Caco-2 (cell line): ENCODE data around the gene ZMYND19. TPM values are rescaled to one million over a fixed set of nuclear protein-coding genes. Genes with fewer than 3 reads are reported as not detected.
"Not testable (repeated sequence)": the region's sequence is repeated elsewhere in the genome, so short reads cannot be mapped to it uniquely, and the experiment has no call there.

Source experiments
- BruUV-seq: library from RNA; stranded (reverse); fragments of 400-500 nt; replicated peaks from 2 replicates; lab custom pipeline; 2021; lab: Mats Ljungman, UMichigan
- CTCF ChIA-PET: fragments of 300-600 bp; sonication (Branson Sonifier 250); formaldehyde crosslinking; loops from one replicate; lab custom pipeline; 2022; ENCODE audit warnings: antibody characterized with exemption; lab: Charles Lee
- POLR2A ChIA-PET: fragments of 300-600 bp; sonication (Branson Sonifier 250); formaldehyde crosslinking; loops from one replicate; lab custom pipeline; 2022; ENCODE audit warnings: antibody characterized with exemption; lab: Charles Lee
- DNase-seq, 2 experiments: peaks; one replicate each; pipeline versions ENCODE4 v3.0.0 to v3.0.0-alpha.2; 2020 to 2022
- H3K27me3 ChIP-seq: replicated peaks from 2 replicates; pipeline ENCODE4 v1.6.0; 2011; ENCODE audit warnings: low read length; ENCODE audit not compliant: control insufficient read depth, insufficient read depth
- H3K36me3 ChIP-seq: 2 replicates; pipeline ENCODE4 v1.5.1; 2011; ENCODE audit warnings: low read length; ENCODE audit not compliant: control insufficient read depth, insufficient read depth
- H3K4me1 ChIP-seq: fragments of 250-450 bp; sonication (Bioruptor Pico); 2 replicates; pipeline ENCODE4 v1.5.1; 2020; ENCODE audit warnings: mild to moderate bottlenecking
- H3K4me3 ChIP-seq: 2 replicates; pipeline ENCODE4 v1.5.1; 2011; ENCODE audit warnings: low read depth, mild to moderate bottlenecking, control low read depth, low read length
- H3K9me3 ChIP-seq: fragments of 250-450 bp; sonication (Bioruptor Pico); 2 replicates; pipeline ENCODE4 v1.5.1; 2020; ENCODE audit warnings: mild to moderate bottlenecking, moderate library complexity
- H3K27ac Mint-ChIP-seq: one replicate; pipeline ENCODE4 v1.8.0; 2022; ENCODE audit warnings: mixed read lengths; ENCODE audit not compliant: unreplicated experiment
- H3K27me3 Mint-ChIP-seq: one replicate; pipeline ENCODE4 v1.8.0; 2022; ENCODE audit warnings: mixed read lengths; ENCODE audit not compliant: insufficient read depth, unreplicated experiment
- H3K36me3 Mint-ChIP-seq: one replicate; pipeline ENCODE4 v1.8.0; 2022; ENCODE audit warnings: mild to moderate bottlenecking, mixed read lengths; ENCODE audit not compliant: insufficient read depth, unreplicated experiment
- H3K4me1 Mint-ChIP-seq: one replicate; pipeline ENCODE4 v1.8.0; 2022; ENCODE audit warnings: low read depth, mixed read lengths; ENCODE audit not compliant: unreplicated experiment
- H3K4me3 Mint-ChIP-seq: one replicate; pipeline ENCODE4 v1.8.0; 2022; ENCODE audit warnings: mild to moderate bottlenecking, moderate library complexity, mixed read lengths; ENCODE audit not compliant: unreplicated experiment
- H3K9me3 Mint-ChIP-seq: one replicate; pipeline ENCODE4 v1.8.0; 2022; ENCODE audit warnings: mixed read lengths; ENCODE audit not compliant: unreplicated experiment
- CTCF ChIP-seq, 2 experiments: fragments of 200-600 bp in 1 of 2; IDR thresholded peaks; 1 replicate in 1 of 2; 2 replicates in 1 of 2; pipeline versions ENCODE4 v1.5.1 to v1.8.0; 2011 to 2022; ENCODE audit warnings: antibody characterized with exemption in 1 of 2, control low read depth in 1 of 2, inconsistent platforms in 1 of 2, low read depth in 1 of 2, low read length in 1 of 2, mild to moderate bottlenecking in 1 of 2, moderate library complexity in 1 of 2; ENCODE audit not compliant: insufficient read depth in 1 of 2, severe bottlenecking in 1 of 2, unreplicated experiment in 1 of 2
- intact Hi-C: fragments of 100-400 bp; cut with micrococcal nuclease; formaldehyde crosslinking; loops from one replicate; pipeline ENCODE4 v1.10.0; 2022; ENCODE audit not compliant: unreplicated experiment
- total RNA-seq: library from RNA; stranded (reverse); gene quantifications from 2 replicates; pipeline ENCODE4 v1.2.3, GENCODE V29; 2022

The ZMYND19 gene
- total RNA-seq, 1 experiment from 2014 or later: 66.3 TPM

GRCh38 chr9:137535120-137535428, 55.2 kb downstream of the ZMYND19 start:
- Histone ChIP-seq H3K27me3 (no peaks in the 10 kb centered on the region), H3K9me3 (no peaks in the 10 kb centered on the region), H3K4me1 (peaks cover 7% of the 10 kb centered on the region; the same call in 1 of the 2 replicates), H3K4me3 (no peak overlapping the region), H3K36me3 (no peaks in the 10 kb centered on the region)
- no peak for DNase-seq
- BruUV-seq: no TSS peak
- Mint-ChIP-seq H3K4me3 (no peak overlapping the region), H3K27me3 (no peaks in the 10 kb centered on the region), H3K36me3 (peaks cover 12% of the 10 kb centered on the region), H3K27ac (peak overlapping the region; percentile 45), H3K4me1 (peaks cover 7% of the 10 kb centered on the region), H3K9me3 (no peaks in the 10 kb centered on the region)
- intact Hi-C loops: loop anchor here (1.0 to 10.0 kb wide), 2 partner anchors 16 to 240 kb away; partner anchors contain the start of gene MRPL41
- ChIA-PET POLR2A (interaction anchor here (0.5 to 0.7 kb wide), 4 partner anchors 16 to 372 kb away, joined by 3 read pairs; no protein-coding TSS in a partner anchor), CTCF (interaction anchor here (0.6 to 1.2 kb wide), 13 partner anchors 9 to 382 kb away, joined by 3 to 33 read pairs (median 3); partner anchors contain the start of genes DPH7, EXD3, MRPL41 and NSMF)
- TF ChIP-seq CTCF (IDR thresholded peaks at IDR 0.05; ENCODE audit: insufficient read depth in 1 of 2, low read depth in 1 of 2, low read length in 1 of 2, severe bottlenecking in 1 of 2, unreplicated experiment in 1 of 2): no peak

- no peaks in the 10 kb centered on the region for H3K27me3 Mint-ChIP-seq
- Histone ChIP-seq H3K4me1 (peaks cover 7% of the 10 kb centered on the region; the same call in 1 of the 2 replicates), H3K9me3 (no peaks in the 10 kb centered on the region), H3K36me3 (no peaks in the 10 kb centered on the region), H3K27me3 (no peaks in the 10 kb centered on the region), H3K4me3 (no peak overlapping the region)
- H3K4me1 Mint-ChIP-seq: peaks cover 7% of the 10 kb centered on the region
- ChIA-PET POLR2A (interaction anchor here (0.5 to 0.7 kb wide), 4 partner anchors 16 to 372 kb away, joined by 3 read pairs; no protein-coding TSS in a partner anchor), CTCF (interaction anchor here (0.6 to 1.2 kb wide), 13 partner anchors 8 to 383 kb away, joined by 3 to 33 read pairs (median 3); partner anchors contain the start of genes DPH7, EXD3, MRPL41 and NSMF)
- H3K4me3 Mint-ChIP-seq: peak overlapping the region; percentile 52
- no TSS peak for BruUV-seq
- peak overlapping the region; percentile 45 for H3K27ac Mint-ChIP-seq
- intact Hi-C loops: loop anchor here (1.0 to 10.0 kb wide), 3 partner anchors 17 to 240 kb away; partner anchors contain the start of genes DPH7 and MRPL41
- H3K9me3 Mint-ChIP-seq: no peaks in the 10 kb centered on the region
- peaks cover 12% of the 10 kb centered on the region for H3K36me3 Mint-ChIP-seq
- DNase-seq: peak; percentile 72 to 77
- peak; percentile 60 to 75 for TF ChIP-seq CTCF (IDR thresholded peaks at IDR 0.05; ENCODE audit: insufficient read depth in 1 of 2, low read depth in 1 of 2, low read length in 1 of 2, severe bottlenecking in 1 of 2, unreplicated experiment in 1 of 2)
Observed at GRCh38 chr9:137534256-137535119, 55.8 kb downstream of the ZMYND19 start.

- H3K36me3 Mint-ChIP-seq: peaks cover 12% of the 10 kb centered on the region
- H3K27ac Mint-ChIP-seq, H3K4me1 Mint-ChIP-seq, H3K9me3 ChIP-seq, DNase-seq, POLR2A ChIA-PET, H3K27me3 Mint-ChIP-seq, H3K36me3 ChIP-seq, H3K9me3 Mint-ChIP-seq, H3K4me3 ChIP-seq, BruUV-seq, H3K4me1 ChIP-seq, CTCF ChIA-PET, H3K27me3 ChIP-seq, H3K4me3 Mint-ChIP-seq: not testable (repeated sequence)
- intact Hi-C loops: loop anchor here (10.0 kb wide), 1 partner anchor 238 kb away; no protein-coding TSS in a partner anchor
Observed at GRCh38 chr9:137532891-137533468, 57.3 kb downstream of the ZMYND19 start.

Other genes starting within 250 kb of the ZMYND19 start
- gene EXD3, start 167.3 kb downstream of the ZMYND19 start, total RNA-seq: 10.9 and 11.2 TPM in 2 replicates
- 7.3 and 8.6 TPM in 2 replicates for gene NOXA1, start 167.1 kb downstream of the ZMYND19 start, total RNA-seq
- gene ENTPD8, start 149.2 kb downstream of the ZMYND19 start, total RNA-seq: 8.5 and 8.6 TPM in 2 replicates
- 65.5 and 67.6 TPM in 2 replicates for gene NSMF, start 131.2 kb downstream of the ZMYND19 start, total RNA-seq
- 1.8 TPM in 2 replicates for gene PNPLA7, start 40.1 kb downstream of the ZMYND19 start, total RNA-seq
- 44.2 and 48.6 TPM in 2 replicates for gene MRPL41, start 38.6 kb downstream of the ZMYND19 start, total RNA-seq
- 51.9 and 58.4 TPM in 2 replicates for gene DPH7, start 11.6 kb downstream of the ZMYND19 start, total RNA-seq
- 61.1 and 66.6 TPM in 2 replicates for gene ARRDC1, start 15.2 kb upstream of the ZMYND19 start, total RNA-seq
- gene EHMT1, start 28.5 kb upstream of the ZMYND19 start, total RNA-seq: 92.3 and 92.9 TPM in 2 replicates